LNCaP clone FGC (cell line): ENCODE results near the gene KLHL29.

Experiments used
- DNase-seq: peaks from one replicate; pipeline ENCODE4 v3.0.0-alpha.2; 2011; ENCODE audit warnings: low read depth
- H3K4me3 ChIP-seq: 2 replicates; pipeline ENCODE4 v1.5.1; 2011; ENCODE audit warnings: mild to moderate bottlenecking, low read depth, low read length, control low read depth
- CTCF ChIP-seq: IDR thresholded peaks from 2 replicates; pipeline ENCODE4 v1.5.1; 2012; ENCODE audit warnings: mild to moderate bottlenecking; ENCODE audit not compliant: control insufficient read depth, insufficient read depth; ENCODE audit errors: extremely low read depth

The KLHL29 gene

GRCh38 chr2:23493846-23494245, 108.9 kb downstream of the KLHL29 start:
- no peak for TF ChIP-seq CTCF
- H3K4me3 ChIP-seq, result no peak overlapping the region
- DNase-seq, result no peak

DNA sequence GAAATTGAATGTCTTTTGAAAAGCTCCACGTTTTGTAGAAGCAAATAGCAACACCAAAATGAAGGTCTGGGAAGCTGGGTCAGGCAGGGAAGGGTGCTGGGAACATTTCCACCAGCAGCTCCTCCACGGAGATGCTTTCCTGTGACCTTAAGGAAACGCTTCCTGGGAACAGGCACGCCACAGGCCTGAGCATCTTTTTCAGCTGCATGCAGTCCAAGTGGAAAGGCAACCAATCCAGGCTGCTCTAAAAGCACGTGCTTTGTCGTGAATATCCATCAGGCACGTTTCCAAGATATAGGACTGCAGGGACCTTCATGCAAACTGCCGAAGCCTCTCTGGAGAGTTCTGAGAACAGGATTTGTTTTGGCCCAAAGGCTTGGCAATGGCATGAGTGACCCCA, 109.3 kb downstream of the KLHL29 start:
- TF ChIP-seq CTCF, result no peak
- no peak overlapping the region for H3K4me3 ChIP-seq
- DNase-seq, result no peak

DNA sequence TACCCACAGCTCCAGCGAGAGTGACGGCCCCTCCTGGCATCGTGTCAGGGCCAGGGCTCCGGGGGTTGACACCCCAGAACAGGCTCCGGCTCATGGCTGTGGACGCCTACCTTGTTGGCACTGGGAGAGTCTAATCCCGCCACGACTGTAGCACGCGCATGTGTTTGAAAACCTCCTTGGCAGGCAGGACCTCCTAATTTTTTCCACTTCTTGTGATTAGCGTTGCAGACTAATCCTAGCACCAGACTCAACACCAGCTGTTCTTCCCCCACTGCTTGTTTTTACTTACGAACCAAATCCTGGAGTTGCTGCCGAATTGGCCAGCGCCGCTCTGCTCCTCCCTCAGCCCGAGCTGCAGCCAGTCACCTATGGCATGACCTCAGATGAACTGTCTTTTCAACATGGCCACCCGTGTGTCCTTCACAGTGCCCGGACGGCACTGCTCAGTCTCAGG, 110.7 kb downstream of the KLHL29 start:
- H3K4me3 ChIP-seq, result no peak overlapping the region
- no peak for TF ChIP-seq CTCF
- DNase-seq, result no peak

DNA sequence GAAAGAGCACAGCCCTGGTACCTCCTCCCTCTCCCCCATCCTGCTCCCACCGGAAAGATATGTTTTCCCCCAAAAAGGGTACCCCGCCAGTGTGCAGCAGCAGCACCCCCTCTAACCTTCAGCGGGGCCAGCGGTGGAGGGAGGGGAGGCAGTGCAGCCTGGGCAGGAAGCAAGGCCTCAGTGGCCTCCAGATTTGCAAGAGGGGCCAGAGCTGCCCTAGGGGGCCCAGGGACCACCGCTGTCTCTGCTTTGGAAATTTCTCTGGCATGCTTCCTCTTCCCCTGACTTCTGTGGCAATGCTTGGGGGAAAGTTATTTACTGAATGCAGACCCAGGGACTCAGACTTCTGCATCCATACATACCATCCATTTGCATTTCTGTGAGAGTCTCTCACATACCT, 111.5 kb downstream of the KLHL29 start:
- no peak for TF ChIP-seq CTCF
- no peak for DNase-seq
- H3K4me3 ChIP-seq, result no peak overlapping the region

GRCh38 chr2:23497063-23497462, 112.1 kb downstream of the KLHL29 start:
- no peak overlapping the region for H3K4me3 ChIP-seq
- no peak for DNase-seq
- TF ChIP-seq CTCF, result no peak

DNA sequence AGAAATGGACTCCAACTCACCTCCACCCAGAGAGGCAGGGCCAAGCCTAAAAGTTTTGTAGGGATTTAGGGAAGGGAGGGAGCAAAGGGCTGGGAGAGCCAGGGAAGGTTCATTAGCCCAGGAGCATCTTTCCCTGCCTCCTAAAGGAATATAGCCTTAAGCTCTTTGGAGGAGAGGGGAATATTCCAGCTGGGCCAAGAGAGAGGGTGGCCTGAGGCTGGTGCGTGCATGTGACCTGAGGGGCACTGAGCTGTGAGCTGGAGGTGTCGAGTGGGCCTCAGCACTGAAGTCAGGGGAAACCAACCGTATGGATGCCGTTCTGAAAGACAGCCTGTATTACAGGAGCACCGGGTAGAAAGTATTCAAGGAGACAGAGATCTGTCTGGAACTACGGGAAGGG, 112.6 kb downstream of the KLHL29 start:
- no peak for TF ChIP-seq CTCF
- no peak overlapping the region for H3K4me3 ChIP-seq
- no peak for DNase-seq

- no peak for DNase-seq
- TF ChIP-seq CTCF, result no peak
- H3K4me3 ChIP-seq, result no peak overlapping the region
These were observed 114.0 kb downstream of the KLHL29 start for GRCh38 chr2:23498943-23499342.
